Activated CD8-positive, alpha-beta T cell treated with anti-CD3 and anti-CD28 coated beads for 36 hours (primary cell): Measurements from ENCODE around the gene SPAG5. TPM values are rescaled to one million over a fixed set of nuclear protein-coding genes. Genes with fewer than 3 reads are reported as not detected.

ENCODE experiments used
- ATAC-seq: fragments of 200-7000 bp; cut with Tn5 transposase; one replicate; pipeline ENCODE4 v1.10.0; 2021; ENCODE audit warnings: mild to moderate bottlenecking, moderate library complexity
- CTCF ChIA-PET: fragments of 350-600 bp; sonication (Branson Sonifier 250); formaldehyde crosslinking; loops from one replicate; lab custom pipeline; 2021; ENCODE audit warnings: antibody characterized with exemption; lab: Charles Lee
- POLR2A ChIA-PET: fragments of 350-600 bp; sonication (Branson Sonifier 250); formaldehyde crosslinking; loops from one replicate; lab custom pipeline; 2021; ENCODE audit warnings: antibody characterized with exemption; lab: Charles Lee
- DNase-seq: peaks from one replicate; pipeline ENCODE4 v3.0.0-alpha.2; 2020
- H3K27ac Mint-ChIP-seq: one replicate; pipeline ENCODE4 v1.8.0; 2021; ENCODE audit warnings: mild to moderate bottlenecking, mixed read lengths
- H3K27me3 Mint-ChIP-seq: one replicate; pipeline ENCODE4 v1.8.0; 2021; ENCODE audit warnings: mixed read lengths
- H3K36me3 Mint-ChIP-seq: one replicate; pipeline ENCODE4 v1.8.0; 2021; ENCODE audit warnings: low read depth, mixed read lengths
- H3K4me1 Mint-ChIP-seq: one replicate; pipeline ENCODE4 v1.8.0; 2021; ENCODE audit warnings: low read depth, mixed read lengths
- H3K4me3 Mint-ChIP-seq: one replicate; pipeline ENCODE4 v1.8.0; 2021; ENCODE audit warnings: mild to moderate bottlenecking, moderate library complexity, mixed read lengths
- H3K9me3 Mint-ChIP-seq: one replicate; pipeline ENCODE4 v1.8.0; 2021; ENCODE audit warnings: mixed read lengths
- CTCF ChIP-seq: fragments of 200-600 bp; IDR thresholded peaks from one replicate; pipeline ENCODE4 v1.8.0; 2022; ENCODE audit warnings: antibody characterized with exemption, mild to moderate bottlenecking
- intact Hi-C: fragments of 100-400 bp; cut with micrococcal nuclease; formaldehyde crosslinking; loops from one replicate; pipeline ENCODE4 v1.10.0; 2022
- total RNA-seq, 2 experiments: library from RNA; stranded (reverse); gene quantifications; one replicate each; pipeline ENCODE4 v1.2.3, GENCODE V29; 2021

The SPAG5 gene
- total RNA-seq, 2 experiments from 2014 or later = 140 to 141 TPM

GRCh38 chr17:28545141-28545503 lies 53.7 kb downstream of the SPAG5 start:
- ATAC-seq (no peak), DNase-seq (no peak)
- POLR2A ChIA-PET = interaction anchor here (0.8 to 1.0 kb wide), 2 partner anchors 16 to 79 kb away, joined by 3 to 4 read pairs; no protein-coding TSS in a partner anchor
- H3K4me3 Mint-ChIP-seq = no peak overlapping the region
- TF ChIP-seq CTCF = no peak
- intact Hi-C loops = no loop called here
- H3K9me3 Mint-ChIP-seq = no peaks in the 10 kb centered on the region
- H3K27ac Mint-ChIP-seq = no peak overlapping the region
- CTCF ChIA-PET = interaction anchor here (2.8 kb wide), 1 partner anchor 49 kb away, joined by 11 read pairs; no protein-coding TSS in a partner anchor
- no peaks in the 10 kb centered on the region for H3K27me3 Mint-ChIP-seq
- peaks cover 3% of the 10 kb centered on the region for H3K36me3 Mint-ChIP-seq
- peaks cover 26% of the 10 kb centered on the region for H3K4me1 Mint-ChIP-seq

- H3K27me3 Mint-ChIP-seq = no peaks in the 10 kb centered on the region
- H3K9me3 Mint-ChIP-seq = no peaks in the 10 kb centered on the region
- ChIA-PET CTCF (interaction anchor here (1.1 kb wide), 1 partner anchor 51 kb away, joined by 3 read pairs; no protein-coding TSS in a partner anchor), POLR2A (interaction anchor here (1.0 kb wide), 1 partner anchor 79 kb away, joined by 4 read pairs; no protein-coding TSS in a partner anchor)
- H3K36me3 Mint-ChIP-seq = peaks cover 3% of the 10 kb centered on the region
- no peak for TF ChIP-seq CTCF
- no peak for DNase-seq
- no peak for ATAC-seq
- intact Hi-C loops = no loop called here
- H3K4me1 Mint-ChIP-seq = peaks cover 21% of the 10 kb centered on the region
- H3K4me3 Mint-ChIP-seq = no peak overlapping the region
- no peak overlapping the region for H3K27ac Mint-ChIP-seq
Observed at GRCh38 chr17:28544402-28545140, 54.3 kb downstream of the SPAG5 start.

GRCh38 chr17:28541439-28541838 lies 57.4 kb downstream of the SPAG5 start:
- H3K27me3 Mint-ChIP-seq = no peaks in the 10 kb centered on the region
- H3K4me1 Mint-ChIP-seq = no peaks in the 10 kb centered on the region
- DNase-seq (no peak), ATAC-seq (no peak)
- H3K4me3 Mint-ChIP-seq = no peak overlapping the region
- no peaks in the 10 kb centered on the region for H3K9me3 Mint-ChIP-seq
- POLR2A ChIA-PET = interaction anchor here (1.0 kb wide), 1 partner anchor 14 kb away, joined by 4 read pairs; no protein-coding TSS in a partner anchor
- intact Hi-C loops = no loop called here
- CTCF ChIA-PET = interaction anchor here (0.6 to 2.1 kb wide), 14 partner anchors 8 to 186 kb away, joined by 3 to 15 read pairs (median 4); partner anchors contain the start of gene SLC13A2
- H3K36me3 Mint-ChIP-seq = no peaks in the 10 kb centered on the region
- TF ChIP-seq CTCF = no peak
- H3K27ac Mint-ChIP-seq = no peak overlapping the region

GRCh38 chr17:28540231-28540630 lies 58.6 kb downstream of the SPAG5 start:
- TF ChIP-seq CTCF = no peak
- ATAC-seq = no peak
- ChIA-PET POLR2A (interaction anchor here (1.0 kb wide), 1 partner anchor 13 kb away, joined by 4 read pairs; no protein-coding TSS in a partner anchor), CTCF (interaction anchor here (0.7 to 2.1 kb wide), 13 partner anchors 8 to 185 kb away, joined by 3 to 15 read pairs (median 4); no protein-coding TSS in a partner anchor)
- intact Hi-C loops = loop anchor here (1.0 kb wide), 1 partner anchor 46 kb away; no protein-coding TSS in a partner anchor
- H3K27me3 Mint-ChIP-seq = no peaks in the 10 kb centered on the region
- H3K4me1 Mint-ChIP-seq = no peaks in the 10 kb centered on the region
- no peaks in the 10 kb centered on the region for H3K36me3 Mint-ChIP-seq
- H3K4me3 Mint-ChIP-seq = no peak overlapping the region
- H3K27ac Mint-ChIP-seq = no peak overlapping the region
- H3K9me3 Mint-ChIP-seq = no peaks in the 10 kb centered on the region
- no peak for DNase-seq
